SU-DHL-6 (cell line): ENCODE data around the gene RAPH1.

Experiments
- H2AFZ ChIP-seq: fragments of 200-600 bp; sonication (generic); 2 replicates; pipeline ENCODE4 v1.6.1; 2014; ENCODE audit warnings: low read depth, mild to moderate bottlenecking, moderate library complexity, mixed read lengths, antibody characterized with exemption, low read length; ENCODE audit not compliant: severe bottlenecking
- H3F3A ChIP-seq: fragments of 200-600 bp; shearing (Covaris generic); 2 replicates; pipeline ENCODE4 v1.6.0; 2016; ENCODE audit warnings: antibody characterized with exemption, mild to moderate bottlenecking; ENCODE audit not compliant: insufficient read depth
- H3K27ac ChIP-seq: fragments of 200-600 bp; sonication (generic); 2 replicates; pipeline ENCODE4 v1.5.1; 2016; ENCODE audit warnings: low read depth, mild to moderate bottlenecking, low read length, moderate library complexity, mixed read lengths
- H3K27me3 ChIP-seq: fragments of 200-600 bp; sonication (generic), shearing (Covaris generic); 2 replicates; pipeline ENCODE4 v1.6.0; 2014; ENCODE audit warnings: mild to moderate bottlenecking, low read length
- H3K36me3 ChIP-seq: fragments of 200-600 bp; sonication (generic); 2 replicates; pipeline ENCODE4 v1.6.1; 2014; ENCODE audit warnings: mild to moderate bottlenecking, low read length, mixed read lengths
- H3K4me2 ChIP-seq: fragments of 300-600, 200-600 bp; shearing (Covaris generic), sonication (generic); 2 replicates; pipeline ENCODE4 v1.6.0; 2014; ENCODE audit warnings: low read length, low read depth, mild to moderate bottlenecking; ENCODE audit not compliant: poor library complexity, severe bottlenecking
- H3K4me3 ChIP-seq: fragments of 200-600 bp; sonication (generic); 2 replicates; pipeline ENCODE4 v1.5.1; 2014; ENCODE audit warnings: antibody characterized with exemption, low read length, mild to moderate bottlenecking, mixed read lengths; ENCODE audit not compliant: insufficient read depth, poor library complexity, severe bottlenecking
- H3K79me2 ChIP-seq: fragments of 200-600 bp; sonication (generic); 2 replicates; pipeline ENCODE4 v1.6.1; 2014; ENCODE audit warnings: mild to moderate bottlenecking, low read length, moderate library complexity; ENCODE audit not compliant: insufficient read depth
- H3K9ac ChIP-seq: fragments of 200-600 bp; sonication (generic); 2 replicates; pipeline ENCODE4 v1.7.0; 2014; ENCODE audit warnings: mild to moderate bottlenecking, low read length
- H3K9me2 ChIP-seq: fragments of 200-600 bp; sonication (generic); replicated peaks from 2 replicates; pipeline ENCODE4 v1.6.1; 2014; ENCODE audit warnings: low read length; ENCODE audit not compliant: insufficient read depth
- H3K9me3 ChIP-seq: fragments of 200-600 bp; sonication (generic); 2 replicates; pipeline ENCODE4 v1.6.1; 2014; ENCODE audit warnings: low read length, mixed read lengths; ENCODE audit not compliant: insufficient read depth
- H4K20me1 ChIP-seq: fragments of 200-600 bp; sonication (generic); 2 replicates; pipeline ENCODE4 v1.6.1; 2014; ENCODE audit warnings: low read depth, mild to moderate bottlenecking, antibody characterized with exemption, low read length, moderate library complexity, mixed read lengths
- CTCF ChIP-seq: fragments of 200-600 bp; sonication (generic); IDR thresholded peaks from one replicate; pipeline ENCODE4 v1.5.1; 2017; ENCODE audit warnings: antibody characterized with exemption, mild to moderate bottlenecking, low read length, moderate library complexity; ENCODE audit not compliant: insufficient read depth, poor library complexity, severe bottlenecking
- EZH2phosphoT487 ChIP-seq: fragments of 200-600 bp; sonication (generic), shearing (Covaris generic); conservative IDR thresholded peaks from 2 replicates; pipeline ENCODE4 v1.6.1; 2018; ENCODE audit warnings: mild to moderate bottlenecking, antibody characterized with exemption, low read length, moderate library complexity, mixed read lengths

Gene RAPH1

GRCh38 chr2:203352604-203353255 lies 182.4 kb downstream of the RAPH1 start:
- H3K9me2 ChIP-seq, result no peaks in the 10 kb centered on the region

GRCh38 chr2:203347375-203347774 lies 187.7 kb downstream of the RAPH1 start:
- Histone ChIP-seq H3K4me3 (no peak overlapping the region), H3K36me3 (no peaks in the 10 kb centered on the region), H3F3A (no peaks in the 10 kb centered on the region), H3K79me2 (peaks cover 4% of the 10 kb centered on the region; the same call in 1 of the 2 replicates), H3K9me3 (no peaks in the 10 kb centered on the region), H3K4me2 (no peak overlapping the region), H3K9ac (no peak overlapping the region), H3K9me2 (no peaks in the 10 kb centered on the region), H2AFZ (no peak overlapping the region), H3K27me3 (no peaks in the 10 kb centered on the region), H3K27ac (no peak overlapping the region), H4K20me1 (no peaks in the 10 kb centered on the region)
- no peak for TF ChIP-seq CTCF
- TF ChIP-seq EZH2phosphoT487, result no peak

More at GRCh38 chr2:203352604-203353255, 182.4 kb downstream of the RAPH1 start:
- no peak overlapping the region for H3K27ac ChIP-seq
- H3K4me3 ChIP-seq, result no peak overlapping the region
- H3F3A ChIP-seq, result no peaks in the 10 kb centered on the region
- no peak overlapping the region for H3K9ac ChIP-seq
- no peak overlapping the region for H2AFZ ChIP-seq
- H3K4me2 ChIP-seq, result no peak overlapping the region
- H3K36me3 ChIP-seq, result no peaks in the 10 kb centered on the region
- H3K9me3 ChIP-seq, result no peaks in the 10 kb centered on the region
- peaks cover 20% of the 10 kb centered on the region; the same call in 1 of the 2 replicates for H3K79me2 ChIP-seq
- H3K27me3 ChIP-seq, result no peaks in the 10 kb centered on the region
- TF ChIP-seq CTCF, result no peak
- no peak for TF ChIP-seq EZH2phosphoT487
- H4K20me1 ChIP-seq, result no peaks in the 10 kb centered on the region

- H4K20me1 ChIP-seq, result no peaks in the 10 kb centered on the region
- no peaks in the 10 kb centered on the region for H3K9me3 ChIP-seq
- H3K36me3 ChIP-seq, result no peaks in the 10 kb centered on the region
- no peaks in the 10 kb centered on the region for H3K9me2 ChIP-seq
- TF ChIP-seq EZH2phosphoT487 (no peak), CTCF (no peak)
- no peak overlapping the region for H3K4me3 ChIP-seq
- H2AFZ ChIP-seq, result no peak overlapping the region
- H3K27ac ChIP-seq, result no peak overlapping the region
- H3K27me3 ChIP-seq, result no peaks in the 10 kb centered on the region
- no peak overlapping the region for H3K9ac ChIP-seq
- H3K4me2 ChIP-seq, result no peak overlapping the region
- peaks cover 3% of the 10 kb centered on the region; the same call in 1 of the 2 replicates for H3K79me2 ChIP-seq
- H3F3A ChIP-seq, result no peaks in the 10 kb centered on the region
Observed at GRCh38 chr2:203346612-203347011, 188.5 kb downstream of the RAPH1 start.
